Sigmoid colon (tissue), 4 donors: Measurements from ENCODE around the gene HIPK4.

Source experiments
- CTCF ChIP-seq, 4 experiments: fragments of 450-650 bp in 3 of 4; fragments of 200-600 bp in 1 of 4; IDR thresholded peaks; one replicate each; pipeline ENCODE4 v1.5.1; 2016 to 2019; ENCODE audit warnings: antibody characterized with exemption in 4 of 4, mild to moderate bottlenecking in 3 of 4, moderate library complexity in 2 of 4
- POLR2A ChIP-seq, 2 donors: fragments of 450-650 bp; IDR thresholded peaks; one replicate each; pipeline ENCODE4 v1.6.1; 2016; ENCODE audit warnings: antibody characterized with exemption in 2 of 2, mild to moderate bottlenecking in 2 of 2, moderate library complexity in 2 of 2
- POLR2AphosphoS5 ChIP-seq, 4 donors: sonication (generic); formaldehyde crosslinking; IDR thresholded peaks; one replicate each; pipeline ENCODE4 v1.6.1; 2017; ENCODE audit warnings: antibody characterized with exemption in 4 of 4

DNA sequence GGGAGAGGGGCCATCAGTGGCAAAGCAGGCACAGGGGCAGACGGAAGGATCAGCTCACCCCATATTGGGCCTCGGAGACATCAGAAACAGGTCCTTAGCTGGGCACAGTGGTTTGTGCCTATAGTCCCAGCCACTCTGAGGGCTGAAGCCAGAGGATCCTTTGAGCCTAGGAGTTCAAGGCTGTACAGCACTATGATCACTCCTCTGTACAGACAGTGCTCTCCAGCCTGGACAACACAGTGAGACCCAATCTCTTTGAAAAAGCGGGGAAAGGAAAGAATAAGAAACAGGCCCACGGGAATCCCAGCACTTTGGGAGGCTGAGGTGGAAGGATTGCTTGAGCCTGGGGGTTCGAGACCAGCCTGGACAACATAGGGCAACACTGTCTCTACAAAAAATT is 29.8 kb upstream of the HIPK4 start:
- TF ChIP-seq POLR2A (IDR thresholded peaks at IDR 0.05): no peak
- TF ChIP-seq CTCF (IDR thresholded peaks at IDR 0.05): no peak
- no peak for TF ChIP-seq POLR2AphosphoS5 (IDR thresholded peaks at IDR 0.05)
